ENCODE data around the gene SRGAP3. TPM values are rescaled to one million over a fixed set of nuclear protein-coding genes. Genes with fewer than 3 reads are reported as not detected.

SRGAP3 gene
- total and polyA plus RNA-seq, 2 experiments from 2014 or later: 7.4 to 8.3 TPM

GRCh38 chr3:9070961-9071360 is 178.5 kb downstream of the SRGAP3 start:
- DNase-seq (ENCODE audit: low spot score): no peak
- Histone ChIP-seq H3K4me1 (ENCODE audit: insufficient read depth) (no peaks in the 10 kb centered on the region), H3K4me2 (no peak overlapping the region), H3K4me3 (no peak overlapping the region), H2AFZ (no peak overlapping the region), H3K9me3 (ENCODE audit: low read depth) (no peaks in the 10 kb centered on the region), H3K36me3 (replicated peaks; ENCODE audit: insufficient read depth, low read depth) (no peaks in the 10 kb centered on the region), H3K27ac (no peak overlapping the region), H3K27me3 (no peaks in the 10 kb centered on the region), H3K9me2 (replicated peaks; ENCODE audit: insufficient read depth) (no peaks in the 10 kb centered on the region), H3K79me2 (no peaks in the 10 kb centered on the region), H4K20me1 (ENCODE audit: insufficient read depth, poor library complexity, severe bottlenecking) (no peaks in the 10 kb centered on the region)
- WGBS (ENCODE audit: low lambda C conversion rate, missing lambda C conversion rate): 97% methylated on average over 2 of the region's 2 CpGs
- no peak for TF ChIP-seq EZH2 (IDR thresholded peaks at IDR 0.05; ENCODE audit: borderline replicate concordance)

- H3K4me1 ChIP-seq (ENCODE audit: insufficient read depth): no peaks in the 10 kb centered on the region
- no peak for DNase-seq (ENCODE audit: low spot score)
- no peak overlapping the region for H3K27ac ChIP-seq
- no peak overlapping the region for H2AFZ ChIP-seq
- no peaks in the 10 kb centered on the region for H3K9me2 ChIP-seq (replicated peaks; ENCODE audit: insufficient read depth)
- TF ChIP-seq EZH2 (IDR thresholded peaks at IDR 0.05; ENCODE audit: borderline replicate concordance) (no peak), EZH2phosphoT487 (IDR thresholded peaks at IDR 0.05; ENCODE audit: low read depth, severe bottlenecking, unreplicated experiment) (no peak), CTCF (IDR thresholded peaks at IDR 0.05; ENCODE audit: poor library complexity) (no peak)
- no peaks in the 10 kb centered on the region for H3K27me3 ChIP-seq
- H3K4me3 ChIP-seq: no peak overlapping the region
- no peaks in the 10 kb centered on the region for H3K9me3 ChIP-seq (ENCODE audit: low read depth)
- H3K36me3 ChIP-seq (replicated peaks; ENCODE audit: insufficient read depth, low read depth): no peaks in the 10 kb centered on the region
- 57% methylated on average over 1 of the region's 1 CpG for WGBS (ENCODE audit: low lambda C conversion rate, missing lambda C conversion rate)
- no peaks in the 10 kb centered on the region for H3K79me2 ChIP-seq
- H4K20me1 ChIP-seq (ENCODE audit: insufficient read depth, poor library complexity, severe bottlenecking): no peaks in the 10 kb centered on the region
- no peak overlapping the region for H3K4me2 ChIP-seq
Observed at GRCh38 chr3:9069971-9070370, 179.5 kb downstream of the SRGAP3 start.

GRCh38 chr3:9068051-9068450 is 181.4 kb downstream of the SRGAP3 start:
- Histone ChIP-seq H2AFZ (no peak overlapping the region), H4K20me1 (ENCODE audit: insufficient read depth, poor library complexity, severe bottlenecking) (no peaks in the 10 kb centered on the region), H3K9me2 (replicated peaks; ENCODE audit: insufficient read depth) (no peaks in the 10 kb centered on the region), H3K36me3 (replicated peaks; ENCODE audit: insufficient read depth, low read depth) (no peaks in the 10 kb centered on the region), H3K4me3 (no peak overlapping the region), H3K9me3 (ENCODE audit: low read depth) (no peaks in the 10 kb centered on the region), H3K27ac (no peak overlapping the region), H3K4me1 (ENCODE audit: insufficient read depth) (no peaks in the 10 kb centered on the region), H3K27me3 (no peaks in the 10 kb centered on the region), H3K4me2 (no peak overlapping the region), H3K79me2 (no peaks in the 10 kb centered on the region)
- WGBS (ENCODE audit: low lambda C conversion rate, missing lambda C conversion rate): 74% methylated on average over 5 of the region's 5 CpGs
- TF ChIP-seq EZH2 (IDR thresholded peaks at IDR 0.05; ENCODE audit: borderline replicate concordance): no peak
- TF ChIP-seq CTCF (IDR thresholded peaks at IDR 0.05; ENCODE audit: poor library complexity): no peak
- TF ChIP-seq EZH2phosphoT487 (IDR thresholded peaks at IDR 0.05; ENCODE audit: low read depth, severe bottlenecking, unreplicated experiment): no peak
- DNase-seq (ENCODE audit: low spot score): no peak

GRCh38 chr3:9067352-9067975 is 182.0 kb downstream of the SRGAP3 start:
- peak; percentile 66 for DNase-seq (ENCODE audit: low spot score)
- Histone ChIP-seq H3K27me3 (no peaks in the 10 kb centered on the region), H3K79me2 (no peaks in the 10 kb centered on the region), H2AFZ (no peak overlapping the region), H3K27ac (no peak overlapping the region), H3K4me1 (ENCODE audit: insufficient read depth) (no peaks in the 10 kb centered on the region), H3K9me3 (ENCODE audit: low read depth) (no peaks in the 10 kb centered on the region), H3K4me2 (no peak overlapping the region), H4K20me1 (ENCODE audit: insufficient read depth, poor library complexity, severe bottlenecking) (no peaks in the 10 kb centered on the region), H3K9me2 (replicated peaks; ENCODE audit: insufficient read depth) (no peaks in the 10 kb centered on the region), H3K36me3 (replicated peaks; ENCODE audit: insufficient read depth, low read depth) (no peaks in the 10 kb centered on the region), H3K4me3 (no peak overlapping the region)
- peak; percentile 80 for TF ChIP-seq CTCF (IDR thresholded peaks at IDR 0.05; ENCODE audit: poor library complexity)
- no peak for TF ChIP-seq EZH2 (IDR thresholded peaks at IDR 0.05; ENCODE audit: borderline replicate concordance)
- no peak for TF ChIP-seq EZH2phosphoT487 (IDR thresholded peaks at IDR 0.05; ENCODE audit: low read depth, severe bottlenecking, unreplicated experiment)
- WGBS (ENCODE audit: low lambda C conversion rate, missing lambda C conversion rate): 30% methylated on average over 13 of the region's 13 CpGs

All from hepatocyte (in vitro differentiated cells).